Activated CD4-positive, alpha-beta memory T cell treated with anti-CD3 and anti-CD28 coated beads, Interleukin-2, amount 10 ng/mL, durations not matched to agents 7 days and 5 days (primary cell): ENCODE data around the gene STPG1. TPM values are rescaled to one million over a fixed set of nuclear protein-coding genes. Genes with fewer than 3 reads are reported as not detected.
"Not testable (repeated sequence)": the region's sequence is repeated elsewhere in the genome, so short reads cannot be mapped to it uniquely, and the experiment has no call there.

Experiments used
- CTCF ChIA-PET: fragments of 350-600 bp; sonication (Branson Sonifier 250); formaldehyde crosslinking; loops from one replicate; lab custom pipeline; 2021; ENCODE audit warnings: antibody characterized with exemption, inconsistent platforms; lab: Charles Lee
- POLR2A ChIA-PET: fragments of 350-600 bp; sonication (Branson Sonifier 250); formaldehyde crosslinking; loops from one replicate; lab custom pipeline; 2021; ENCODE audit warnings: antibody characterized with exemption; lab: Charles Lee
- DNase-seq: peaks from one replicate; pipeline ENCODE4 v3.0.0-alpha.2; 2020
- H3K27ac Mint-ChIP-seq: one replicate; pipeline ENCODE4 v1.8.0; 2021; ENCODE audit warnings: mild to moderate bottlenecking, mixed read lengths
- H3K27me3 Mint-ChIP-seq: one replicate; pipeline ENCODE4 v1.8.0; 2021; ENCODE audit warnings: mixed read lengths
- H3K36me3 Mint-ChIP-seq: one replicate; pipeline ENCODE4 v1.8.0; 2021; ENCODE audit warnings: low read depth, mixed read lengths
- H3K4me1 Mint-ChIP-seq: one replicate; pipeline ENCODE4 v1.8.0; 2021; ENCODE audit warnings: mixed read lengths
- H3K4me3 Mint-ChIP-seq: one replicate; pipeline ENCODE4 v1.8.0; 2021; ENCODE audit warnings: mild to moderate bottlenecking, mixed read lengths
- H3K9me3 Mint-ChIP-seq: one replicate; pipeline ENCODE4 v1.8.0; 2021; ENCODE audit warnings: mixed read lengths
- total RNA-seq, 2 experiments: library from RNA; stranded (reverse); gene quantifications; one replicate each; pipeline ENCODE4 v1.2.3, GENCODE V29; 2021

The STPG1 gene
- 1 to 10 TPM; 9.1 to 9.5 TPM for total RNA-seq

- Mint-ChIP-seq H3K36me3 (peaks cover 9% of the 10 kb centered on the region), H3K9me3 (no peaks in the 10 kb centered on the region), H3K4me3 (peak within 1 kb of the TSS; percentile 84), H3K27ac (peak within 1 kb of the TSS; percentile 64), H3K4me1 (peaks cover 48% of the 10 kb centered on the region), H3K27me3 (no peaks in the 10 kb centered on the region)
- DNase-seq = peak; percentile 86
- ChIA-PET CTCF (interaction anchor here (0.6 to 7.0 kb wide), 20 partner anchors 9 to 263 kb away, joined by 3 to 89 read pairs (median 6); partner anchors contain the start of gene RCAN3), POLR2A (interaction anchor here (0.8 to 8.2 kb wide), 12 partner anchors 9 to 141 kb away, joined by 3 to 95 read pairs (median 4); partner anchors contain the start of gene RCAN3)
These were observed at the start of gene STPG1 for GRCh38 chr1:24413350-24414163. Gene STPG1 (minus strand): TSS chr1:24413782. CDS start chr1:24401388, 12,394 bp downstream.

GRCh38 chr1:24462128-24462527 is 48.5 kb upstream of the STPG1 start:
- CTCF ChIA-PET, H3K27me3 Mint-ChIP-seq, H3K27ac Mint-ChIP-seq, DNase-seq, H3K4me1 Mint-ChIP-seq, H3K4me3 Mint-ChIP-seq: not testable (repeated sequence)
- POLR2A ChIA-PET = interaction anchor here (1.0 kb wide), 1 partner anchor 19 kb away, joined by 3 read pairs; no protein-coding TSS in a partner anchor
- H3K9me3 Mint-ChIP-seq = peaks cover 13% of the 10 kb centered on the region
- peaks cover 82% of the 10 kb centered on the region for H3K36me3 Mint-ChIP-seq

- Mint-ChIP-seq H3K9me3 (peaks cover 13% of the 10 kb centered on the region), H3K36me3 (peaks cover 83% of the 10 kb centered on the region), H3K27ac (no peak overlapping the region), H3K27me3 (no peaks in the 10 kb centered on the region), H3K4me3 (no peak overlapping the region), H3K4me1 (no peaks in the 10 kb centered on the region)
- no peak for DNase-seq
- ChIA-PET CTCF (interaction anchor here (0.7 to 2.3 kb wide), 2 partner anchors 9 to 44 kb away, joined by 3 to 8 read pairs; partner anchors contain the start of gene NIPAL3), POLR2A (interaction anchor here (0.8 to 1.0 kb wide), 2 partner anchors 52 to 98 kb away, joined by 3 read pairs; no protein-coding TSS in a partner anchor)
These were observed 46.1 kb upstream of the STPG1 start for GRCh38 chr1:24459551-24460266.

GRCh38 chr1:24457866-24458265 is 44.3 kb upstream of the STPG1 start:
- Mint-ChIP-seq H3K27ac (no peak overlapping the region), H3K36me3 (peaks cover 83% of the 10 kb centered on the region), H3K27me3 (no peaks in the 10 kb centered on the region), H3K4me3 (no peak overlapping the region), H3K9me3 (peaks cover 13% of the 10 kb centered on the region), H3K4me1 (no peaks in the 10 kb centered on the region)
- CTCF ChIA-PET = interaction anchor here (0.6 to 1.2 kb wide), 2 partner anchors 42 to 177 kb away, joined by 3 to 4 read pairs; partner anchors contain the start of gene NIPAL3
- POLR2A ChIA-PET = interaction anchor here (0.6 to 1.1 kb wide), 2 partner anchors 24 to 57 kb away, joined by 3 read pairs; no protein-coding TSS in a partner anchor
- no peak for DNase-seq

GRCh38 chr1:24455272-24455671 is 41.7 kb upstream of the STPG1 start:
- peaks cover 2% of the 10 kb centered on the region for H3K9me3 Mint-ChIP-seq
- H3K4me3 Mint-ChIP-seq = no peak overlapping the region
- no peaks in the 10 kb centered on the region for H3K27me3 Mint-ChIP-seq
- ChIA-PET CTCF (no interaction called here), POLR2A (interaction anchor here (0.6 to 1.1 kb wide), 3 partner anchors 26 to 1178 kb away, joined by 3 read pairs; no protein-coding TSS in a partner anchor)
- H3K27ac Mint-ChIP-seq = no peak overlapping the region
- no peaks in the 10 kb centered on the region for H3K4me1 Mint-ChIP-seq
- H3K36me3 Mint-ChIP-seq = peaks cover 78% of the 10 kb centered on the region
- DNase-seq = no peak

- Mint-ChIP-seq H3K36me3 (peaks cover 78% of the 10 kb centered on the region), H3K27ac (no peak overlapping the region), H3K4me1 (no peaks in the 10 kb centered on the region), H3K9me3 (no peaks in the 10 kb centered on the region), H3K4me3 (no peak overlapping the region), H3K27me3 (no peaks in the 10 kb centered on the region)
- CTCF ChIA-PET = no interaction called here
- POLR2A ChIA-PET = interaction anchor here (1.1 kb wide), 2 partner anchors 12 to 26 kb away, joined by 3 read pairs; no protein-coding TSS in a partner anchor
- DNase-seq = no peak
These were observed 41.1 kb upstream of the STPG1 start for GRCh38 chr1:24454673-24455072.

GRCh38 chr1:24452922-24453485 is 39.4 kb upstream of the STPG1 start:
- Mint-ChIP-seq H3K4me1 (no peaks in the 10 kb centered on the region), H3K9me3 (no peaks in the 10 kb centered on the region), H3K36me3 (peaks cover 67% of the 10 kb centered on the region), H3K4me3 (no peak overlapping the region), H3K27ac (no peak overlapping the region), H3K27me3 (no peaks in the 10 kb centered on the region)
- ChIA-PET POLR2A (no interaction called here), CTCF (interaction anchor here (0.6 to 1.3 kb wide), 4 partner anchors 12 to 250 kb away, joined by 3 to 5 read pairs (median 4); partner anchors contain the start of gene NIPAL3)
- DNase-seq = no peak

- Mint-ChIP-seq H3K36me3 (peaks cover 67% of the 10 kb centered on the region), H3K4me3 (no peak overlapping the region), H3K9me3 (no peaks in the 10 kb centered on the region), H3K27ac (no peak overlapping the region), H3K27me3 (no peaks in the 10 kb centered on the region), H3K4me1 (no peaks in the 10 kb centered on the region)
- ChIA-PET POLR2A (no interaction called here), CTCF (no interaction called here)
- no peak for DNase-seq
These were observed 38.2 kb upstream of the STPG1 start for GRCh38 chr1:24451746-24452145.

- POLR2A ChIA-PET = no interaction called here
- CTCF ChIA-PET = interaction anchor here (1.2 kb wide), 1 partner anchor 9 kb away, joined by 3 read pairs; no protein-coding TSS in a partner anchor
- Mint-ChIP-seq H3K27me3 (no peaks in the 10 kb centered on the region), H3K27ac (no peak overlapping the region), H3K4me3 (no peak overlapping the region), H3K9me3 (no peaks in the 10 kb centered on the region), H3K4me1 (no peaks in the 10 kb centered on the region), H3K36me3 (peaks cover 70% of the 10 kb centered on the region)
- no peak for DNase-seq
These were observed 37.3 kb upstream of the STPG1 start for GRCh38 chr1:24450857-24451397.

- no peaks in the 10 kb centered on the region for H3K9me3 Mint-ChIP-seq
- no peak for DNase-seq
- no peaks in the 10 kb centered on the region for H3K27me3 Mint-ChIP-seq
- ChIA-PET POLR2A (no interaction called here), CTCF (interaction anchor here (1.2 kb wide), 1 partner anchor 10 kb away, joined by 3 read pairs; no protein-coding TSS in a partner anchor)
- H3K27ac Mint-ChIP-seq = no peak overlapping the region
- no peak overlapping the region for H3K4me3 Mint-ChIP-seq
- peaks cover 71% of the 10 kb centered on the region for H3K36me3 Mint-ChIP-seq
- no peaks in the 10 kb centered on the region for H3K4me1 Mint-ChIP-seq
These were observed 36.7 kb upstream of the STPG1 start for GRCh38 chr1:24450316-24450715.

- H3K27me3 Mint-ChIP-seq, POLR2A ChIA-PET, CTCF ChIA-PET, H3K4me3 Mint-ChIP-seq, DNase-seq, H3K9me3 Mint-ChIP-seq, H3K4me1 Mint-ChIP-seq, H3K27ac Mint-ChIP-seq: not testable (repeated sequence)
- peaks cover 48% of the 10 kb centered on the region for H3K36me3 Mint-ChIP-seq
These were observed 32.9 kb upstream of the STPG1 start for GRCh38 chr1:24446446-24446845.

- ChIA-PET POLR2A (interaction anchor here (0.6 to 2.4 kb wide), 2 partner anchors 11 to 59 kb away, joined by 3 to 6 read pairs; partner anchors contain the start of gene RCAN3), CTCF (interaction anchor here (0.9 kb wide), 1 partner anchor 59 kb away, joined by 3 read pairs; no protein-coding TSS in a partner anchor)
- Mint-ChIP-seq H3K4me3 (no peak overlapping the region), H3K27me3 (no peaks in the 10 kb centered on the region), H3K36me3 (peaks cover 35% of the 10 kb centered on the region), H3K27ac (no peak overlapping the region), H3K9me3 (no peaks in the 10 kb centered on the region), H3K4me1 (no peaks in the 10 kb centered on the region)
- DNase-seq = no peak
These were observed 29.7 kb upstream of the STPG1 start for GRCh38 chr1:24443241-24443656.
